HL-60 (cell line): ENCODE data around the gene GRIP2.

ENCODE experiments used
- TF ChIP-seq, protein P1 (sequence below): IDR thresholded peaks from one replicate; pipeline ENCODE4 v1.5.1; 2011; ENCODE audit warnings: low read length, control low read depth, inconsistent platforms; ENCODE audit not compliant: insufficient read depth
- TF ChIP-seq, protein P2 (sequence below): IDR thresholded peaks from 2 replicates; pipeline ENCODE4 v1.6.1; 2012; ENCODE audit warnings: low read depth; ENCODE audit not compliant: insufficient replicate concordance

DNA sequence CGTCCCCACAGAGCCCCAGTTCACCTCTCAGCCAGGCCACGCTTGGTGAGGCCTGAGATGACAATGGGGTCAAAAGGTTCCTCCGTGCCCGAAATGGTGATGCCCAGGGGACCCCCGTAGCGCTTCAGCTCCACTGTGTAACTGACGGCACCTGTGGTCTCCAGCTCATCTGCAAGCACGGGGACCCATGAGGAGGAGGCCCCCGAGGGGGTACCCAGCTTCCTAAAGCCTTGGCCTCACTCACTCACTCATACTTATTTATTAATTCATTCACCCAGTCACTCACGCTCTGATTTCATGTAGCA lies 30.4 kb downstream of the GRIP2 start:
- TF ChIP-seq, protein P1, sequence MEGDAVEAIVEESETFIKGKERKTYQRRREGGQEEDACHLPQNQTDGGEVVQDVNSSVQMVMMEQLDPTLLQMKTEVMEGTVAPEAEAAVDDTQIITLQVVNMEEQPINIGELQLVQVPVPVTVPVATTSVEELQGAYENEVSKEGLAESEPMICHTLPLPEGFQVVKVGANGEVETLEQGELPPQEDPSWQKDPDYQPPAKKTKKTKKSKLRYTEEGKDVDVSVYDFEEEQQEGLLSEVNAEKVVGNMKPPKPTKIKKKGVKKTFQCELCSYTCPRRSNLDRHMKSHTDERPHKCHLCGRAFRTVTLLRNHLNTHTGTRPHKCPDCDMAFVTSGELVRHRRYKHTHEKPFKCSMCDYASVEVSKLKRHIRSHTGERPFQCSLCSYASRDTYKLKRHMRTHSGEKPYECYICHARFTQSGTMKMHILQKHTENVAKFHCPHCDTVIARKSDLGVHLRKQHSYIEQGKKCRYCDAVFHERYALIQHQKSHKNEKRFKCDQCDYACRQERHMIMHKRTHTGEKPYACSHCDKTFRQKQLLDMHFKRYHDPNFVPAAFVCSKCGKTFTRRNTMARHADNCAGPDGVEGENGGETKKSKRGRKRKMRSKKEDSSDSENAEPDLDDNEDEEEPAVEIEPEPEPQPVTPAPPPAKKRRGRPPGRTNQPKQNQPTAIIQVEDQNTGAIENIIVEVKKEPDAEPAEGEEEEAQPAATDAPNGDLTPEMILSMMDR: no peak
- TF ChIP-seq, protein P2, sequence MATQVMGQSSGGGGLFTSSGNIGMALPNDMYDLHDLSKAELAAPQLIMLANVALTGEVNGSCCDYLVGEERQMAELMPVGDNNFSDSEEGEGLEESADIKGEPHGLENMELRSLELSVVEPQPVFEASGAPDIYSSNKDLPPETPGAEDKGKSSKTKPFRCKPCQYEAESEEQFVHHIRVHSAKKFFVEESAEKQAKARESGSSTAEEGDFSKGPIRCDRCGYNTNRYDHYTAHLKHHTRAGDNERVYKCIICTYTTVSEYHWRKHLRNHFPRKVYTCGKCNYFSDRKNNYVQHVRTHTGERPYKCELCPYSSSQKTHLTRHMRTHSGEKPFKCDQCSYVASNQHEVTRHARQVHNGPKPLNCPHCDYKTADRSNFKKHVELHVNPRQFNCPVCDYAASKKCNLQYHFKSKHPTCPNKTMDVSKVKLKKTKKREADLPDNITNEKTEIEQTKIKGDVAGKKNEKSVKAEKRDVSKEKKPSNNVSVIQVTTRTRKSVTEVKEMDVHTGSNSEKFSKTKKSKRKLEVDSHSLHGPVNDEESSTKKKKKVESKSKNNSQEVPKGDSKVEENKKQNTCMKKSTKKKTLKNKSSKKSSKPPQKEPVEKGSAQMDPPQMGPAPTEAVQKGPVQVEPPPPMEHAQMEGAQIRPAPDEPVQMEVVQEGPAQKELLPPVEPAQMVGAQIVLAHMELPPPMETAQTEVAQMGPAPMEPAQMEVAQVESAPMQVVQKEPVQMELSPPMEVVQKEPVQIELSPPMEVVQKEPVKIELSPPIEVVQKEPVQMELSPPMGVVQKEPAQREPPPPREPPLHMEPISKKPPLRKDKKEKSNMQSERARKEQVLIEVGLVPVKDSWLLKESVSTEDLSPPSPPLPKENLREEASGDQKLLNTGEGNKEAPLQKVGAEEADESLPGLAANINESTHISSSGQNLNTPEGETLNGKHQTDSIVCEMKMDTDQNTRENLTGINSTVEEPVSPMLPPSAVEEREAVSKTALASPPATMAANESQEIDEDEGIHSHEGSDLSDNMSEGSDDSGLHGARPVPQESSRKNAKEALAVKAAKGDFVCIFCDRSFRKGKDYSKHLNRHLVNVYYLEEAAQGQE: no peak
